8988T (cell line): ENCODE results near the gene CDON.

Source experiments
- DNase-seq: peaks from one replicate; pipeline ENCODE4 v3.0.0; 2011

The CDON gene

DNA sequence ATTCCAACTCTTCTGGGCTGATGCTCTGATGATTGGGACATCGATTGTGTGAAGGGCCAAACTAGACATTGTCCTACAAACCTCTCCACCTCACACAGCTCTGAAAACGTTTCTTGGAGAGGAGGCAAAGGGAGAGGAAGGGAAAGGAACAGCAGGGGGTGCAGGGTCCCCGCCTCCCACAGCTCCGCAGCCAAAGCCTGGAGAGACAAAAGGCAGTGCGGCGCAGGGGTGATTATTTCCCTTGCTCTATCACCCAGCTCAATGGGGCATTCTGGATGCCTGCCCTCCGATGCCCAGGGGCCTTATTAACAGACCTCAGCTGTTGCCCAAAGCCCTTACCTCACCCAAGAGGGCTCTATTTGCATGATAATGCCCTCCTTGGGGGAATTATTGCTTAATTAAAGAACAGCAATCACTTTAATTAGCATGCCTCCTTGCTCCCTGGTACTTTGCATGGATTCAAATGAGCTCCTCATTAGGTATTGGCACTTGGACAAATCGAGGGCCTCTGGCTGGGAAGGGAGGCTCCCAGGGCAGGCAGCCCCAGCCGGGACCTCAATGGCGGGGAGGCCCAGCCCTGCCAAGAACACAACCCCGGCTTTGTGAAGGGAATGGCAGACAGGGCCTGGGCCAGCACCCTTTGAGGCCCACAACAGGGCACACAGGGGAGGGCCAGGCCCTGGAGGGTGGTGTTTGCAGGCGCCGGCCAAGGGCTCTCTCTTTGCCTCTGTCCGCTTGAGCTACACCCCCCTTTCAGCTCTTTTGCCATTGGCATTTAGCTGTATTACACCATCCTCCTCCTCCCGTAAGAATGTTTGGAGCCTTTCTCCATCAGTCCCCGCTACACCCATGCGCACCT is 19.8 kb upstream of the CDON start:
- DNase-seq = no peak

DNA sequence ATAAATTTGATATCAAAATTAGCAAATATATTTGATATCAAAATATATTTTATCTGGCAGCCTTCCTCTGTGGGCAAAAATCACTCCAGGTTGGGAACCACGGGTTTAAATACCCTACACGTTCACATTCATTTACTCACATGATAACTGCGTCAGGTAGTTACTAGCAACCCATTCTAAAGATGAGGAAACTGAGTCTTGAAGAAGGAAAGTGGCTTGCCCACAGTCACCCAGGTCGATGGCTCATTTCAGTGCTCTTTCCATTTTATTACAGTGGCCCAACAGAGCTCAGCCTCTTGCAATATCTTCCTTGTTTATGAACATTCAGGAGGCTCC is 19.2 kb upstream of the CDON start:
- DNase-seq = no peak

- DNase-seq = no peak
These were observed 17.7 kb upstream of the CDON start for GRCh38 chr11:126080161-126080941.

DNA sequence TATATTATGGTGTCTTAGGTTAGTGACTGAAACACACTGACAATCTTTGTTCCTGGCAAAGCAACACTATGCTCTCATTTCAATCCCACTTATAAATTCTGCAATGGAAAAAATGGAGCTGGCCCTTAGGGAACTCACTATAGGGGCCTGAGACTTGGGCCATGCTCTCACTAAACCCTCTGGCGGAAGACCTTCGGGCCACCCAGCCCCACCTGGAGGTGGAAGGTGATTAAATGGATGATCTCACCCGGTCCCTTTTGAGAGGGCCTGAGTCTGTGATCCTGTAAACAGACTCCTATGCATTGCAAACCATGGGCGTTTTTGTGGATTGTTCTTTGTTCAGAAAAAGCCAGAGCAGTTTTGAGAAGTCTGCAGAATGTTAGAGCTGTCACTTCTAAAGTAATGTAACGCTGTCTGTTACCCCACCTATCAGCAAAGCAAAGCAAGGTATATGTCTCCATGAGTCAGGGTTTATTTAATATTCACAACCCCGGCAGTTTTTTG is 17.0 kb upstream of the CDON start:
- no peak for DNase-seq

- DNase-seq = no peak
These were observed 14.0 kb upstream of the CDON start for GRCh38 chr11:126076641-126077040.

- no peak for DNase-seq
These were observed 10.3 kb upstream of the CDON start for GRCh38 chr11:126072801-126073594.

DNA sequence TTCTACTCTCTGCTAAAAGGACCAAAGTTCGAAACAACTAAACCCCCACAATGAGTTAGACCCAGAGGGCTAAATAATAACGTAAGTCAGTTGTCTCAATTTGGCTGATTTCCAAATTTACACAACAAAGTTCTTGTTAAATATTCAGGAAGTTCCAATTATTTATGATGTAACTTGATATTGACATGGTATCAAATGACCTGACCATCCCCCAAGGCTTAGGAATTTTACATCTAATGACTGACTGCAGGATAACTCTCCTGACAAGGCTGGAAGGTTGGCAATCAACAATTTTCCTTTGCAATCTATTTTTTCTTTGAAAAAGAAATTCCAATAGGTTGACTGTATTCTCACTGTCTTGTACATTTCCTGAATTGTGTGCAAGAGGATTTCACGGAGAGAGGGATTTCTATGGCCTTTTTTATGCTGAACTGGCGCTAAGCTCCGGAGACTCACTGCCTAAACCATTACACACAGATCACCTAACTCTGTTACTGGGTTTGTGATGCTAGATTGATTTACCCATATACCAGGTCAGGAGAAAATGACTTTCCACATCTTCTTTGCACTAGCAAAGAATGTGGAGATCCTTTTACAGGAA is 9.6 kb upstream of the CDON start:
- DNase-seq = no peak

DNA sequence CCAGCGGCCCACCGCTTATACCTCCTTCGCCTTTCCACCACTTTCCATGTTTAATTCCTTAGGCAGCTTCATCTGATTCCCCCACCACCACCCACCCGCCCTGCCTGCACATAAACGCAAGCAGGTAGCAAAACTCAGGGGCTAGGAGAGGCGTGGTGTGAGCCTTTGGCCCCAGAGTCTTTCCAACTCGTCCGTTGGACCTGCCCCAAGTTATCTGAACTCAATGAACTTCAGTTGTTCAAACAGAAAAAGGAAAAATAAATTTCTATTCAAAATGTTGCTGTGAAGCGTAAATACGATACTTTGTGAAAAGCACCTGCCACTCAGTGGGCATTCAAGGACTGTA is 814 bp upstream of the CDON start:
- no peak for DNase-seq

GRCh38 chr11:126061707-126062678 is 673 bp downstream of the CDON start:
- DNase-seq = peak; percentile 62

DNA sequence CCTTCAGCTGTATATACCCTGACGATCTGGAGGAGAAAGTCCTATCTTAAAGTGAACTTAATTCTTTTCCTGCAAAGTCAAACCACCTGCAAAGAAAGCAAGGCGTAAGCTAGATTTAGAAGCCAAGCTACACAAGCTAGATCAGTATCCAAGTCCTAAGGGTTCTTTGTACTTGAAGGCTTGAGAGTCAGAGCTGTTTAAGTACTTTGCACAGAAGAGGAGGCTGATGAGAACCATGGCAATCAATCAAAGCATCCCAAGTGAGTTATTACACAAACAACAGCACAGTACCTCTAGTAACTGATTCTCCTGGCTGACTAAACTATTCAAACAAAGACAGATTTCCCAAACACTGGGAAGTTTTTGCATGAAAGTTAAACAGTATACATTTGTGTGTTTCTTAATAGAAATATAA is 1.9 kb downstream of the CDON start:
- DNase-seq = no peak

DNA sequence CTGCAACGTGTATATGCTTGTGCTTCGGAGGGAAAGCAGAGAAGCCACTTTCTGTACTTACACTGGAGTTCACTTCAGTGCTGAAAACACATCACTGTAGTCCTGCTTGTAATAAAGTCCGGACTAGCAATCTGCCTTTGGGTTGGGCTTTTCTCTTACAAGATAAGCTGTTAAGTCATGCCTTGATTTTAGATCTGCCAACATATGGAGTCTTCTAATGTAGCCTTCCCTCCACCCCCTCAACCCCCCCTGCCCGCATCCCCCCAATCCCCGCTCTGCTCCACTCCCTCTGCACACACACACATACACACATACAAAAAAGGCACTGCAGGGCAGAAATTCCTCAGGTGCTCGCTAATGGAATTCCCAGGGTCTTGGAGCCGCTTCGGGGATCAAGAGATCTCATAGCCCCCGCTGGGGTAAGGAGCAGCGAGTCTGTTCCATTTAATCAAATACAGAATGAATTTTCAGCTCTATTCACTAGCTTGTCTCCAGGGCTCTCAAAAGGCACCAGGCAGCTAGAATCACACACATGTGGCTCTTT is 3.4 kb downstream of the CDON start:
- DNase-seq = no peak

DNA sequence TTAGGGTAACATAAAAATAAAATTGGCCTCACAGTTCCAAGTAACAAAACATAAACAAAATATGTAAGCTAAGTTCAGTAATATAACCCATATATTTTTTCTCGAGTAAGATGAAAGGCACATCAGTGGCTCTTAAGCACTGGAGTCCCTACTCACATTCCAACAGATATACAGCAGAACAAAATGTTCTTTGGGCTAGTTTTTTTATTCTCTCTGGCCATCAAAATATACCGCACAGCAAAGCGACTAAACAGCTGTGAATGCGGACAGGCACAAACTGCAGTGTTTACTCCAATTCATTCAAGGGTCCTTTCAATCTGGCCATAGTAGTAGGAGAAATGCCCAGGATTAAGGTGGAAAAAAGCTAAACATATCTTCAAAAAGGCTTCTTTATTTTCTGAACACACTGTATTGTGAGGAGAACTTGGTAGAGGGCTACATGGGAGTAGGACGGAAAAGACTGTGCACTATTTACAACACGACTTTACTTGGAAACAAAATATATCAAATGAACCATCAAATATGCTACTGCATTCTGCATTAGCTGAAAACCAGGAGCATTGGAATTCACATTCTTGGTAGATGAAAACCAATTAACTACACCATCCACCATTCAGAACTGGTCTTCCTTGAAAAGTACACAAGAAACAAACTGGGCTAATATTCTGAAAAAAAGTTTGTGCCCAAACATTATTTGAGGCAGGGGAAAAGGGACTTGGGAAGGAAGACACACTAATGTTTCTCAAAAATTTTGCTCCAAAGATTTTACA is 4.4 kb downstream of the CDON start:
- DNase-seq = no peak

GRCh38 chr11:126054882-126055281 is 7.8 kb downstream of the CDON start:
- no peak for DNase-seq

DNA sequence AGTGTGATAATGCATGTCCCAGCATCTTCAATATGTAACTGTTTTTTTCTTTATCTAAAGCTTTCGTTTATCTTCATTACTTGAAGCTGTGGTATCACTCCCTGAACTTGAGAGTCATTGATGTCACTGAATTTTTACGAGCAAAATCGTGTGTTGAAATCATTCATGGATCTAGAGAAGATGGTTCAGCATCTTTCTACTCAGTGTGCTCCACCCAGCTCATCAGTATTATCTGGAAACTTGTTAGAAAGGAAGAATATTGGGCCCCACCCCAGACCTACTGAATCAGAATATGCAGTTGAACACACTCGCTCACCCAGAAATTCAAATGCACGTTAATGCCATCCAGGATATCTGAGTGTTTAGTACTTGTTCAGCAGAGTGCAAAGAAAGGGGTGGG is 8.3 kb downstream of the CDON start:
- no peak for DNase-seq

DNA sequence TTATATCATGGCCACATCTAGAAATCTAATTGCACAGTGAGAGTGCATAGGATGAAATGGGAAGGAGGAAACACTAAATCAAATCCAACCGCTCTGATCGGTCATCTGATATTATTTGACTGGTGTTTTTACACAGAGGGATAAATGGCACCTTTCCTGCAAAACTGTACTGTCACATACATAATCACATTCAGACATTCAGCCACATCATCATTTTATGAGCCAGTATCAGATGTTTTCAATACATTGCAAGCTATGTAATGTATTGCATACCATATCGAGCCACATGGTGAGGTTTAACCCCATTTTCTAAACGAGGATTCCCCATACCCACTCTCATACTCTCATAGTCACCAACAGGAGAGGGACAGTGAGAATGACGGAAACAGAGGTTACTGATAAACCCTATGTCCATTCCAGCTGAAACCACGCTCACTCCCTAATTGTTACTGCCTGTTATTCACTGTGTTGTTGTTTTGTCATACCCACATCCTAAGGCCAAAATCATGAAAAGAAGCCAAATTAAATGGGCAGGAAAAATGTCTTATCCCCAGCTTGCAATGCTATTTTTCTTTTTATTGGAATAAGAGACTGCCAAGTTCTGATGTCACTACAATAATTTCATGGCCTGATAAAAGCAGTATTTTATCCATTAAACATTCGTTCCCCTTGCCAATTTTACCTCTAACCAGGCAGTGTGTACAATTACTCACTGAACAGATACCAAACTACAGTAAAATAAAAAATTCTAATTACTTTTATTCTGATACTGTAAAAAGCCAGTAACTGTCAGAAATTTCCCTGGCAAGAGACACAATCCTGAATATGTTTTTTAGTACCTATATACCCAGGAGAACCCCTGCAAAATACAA is 9.0 kb downstream of the CDON start:
- DNase-seq = no peak

DNA sequence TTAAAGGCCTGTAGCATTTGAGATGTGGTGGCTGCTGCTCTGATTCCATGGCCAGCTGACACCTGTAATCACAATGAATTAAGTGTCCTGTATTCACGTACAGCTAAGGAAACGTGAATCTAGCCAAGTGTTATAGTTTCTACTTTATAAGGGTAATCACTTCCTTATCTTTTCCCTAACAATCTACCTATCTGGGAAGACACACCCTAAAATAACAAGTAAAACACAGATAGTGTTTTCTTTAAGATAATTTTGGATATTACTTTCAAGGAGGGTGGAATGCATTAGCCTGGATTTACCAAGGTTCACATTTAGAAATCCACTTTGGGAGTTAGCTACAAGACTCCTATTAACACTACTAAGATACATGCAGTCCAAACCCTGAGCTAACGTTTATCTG is 11.5 kb downstream of the CDON start:
- DNase-seq = no peak

DNA sequence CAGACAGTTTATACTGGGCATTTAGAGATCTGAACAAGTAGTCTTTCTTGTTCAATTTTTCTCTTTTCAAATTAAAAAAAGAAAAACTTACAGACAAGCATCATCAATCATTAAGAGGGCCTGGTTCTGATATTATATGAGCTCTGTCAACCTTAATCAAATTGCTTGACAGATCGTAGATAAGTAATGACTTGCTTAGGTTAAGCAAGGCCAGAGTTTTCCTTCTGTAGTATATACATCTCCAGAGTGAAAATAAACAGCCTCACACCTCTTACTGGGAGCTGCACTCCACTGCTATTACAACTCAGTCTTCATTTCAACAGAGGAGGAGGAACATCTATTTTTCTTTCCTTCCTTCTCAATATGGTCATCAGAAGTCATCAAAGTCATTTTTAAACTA is 13.5 kb downstream of the CDON start:
- no peak for DNase-seq

GRCh38 chr11:126048197-126048596 is 14.5 kb downstream of the CDON start:
- no peak for DNase-seq

DNA sequence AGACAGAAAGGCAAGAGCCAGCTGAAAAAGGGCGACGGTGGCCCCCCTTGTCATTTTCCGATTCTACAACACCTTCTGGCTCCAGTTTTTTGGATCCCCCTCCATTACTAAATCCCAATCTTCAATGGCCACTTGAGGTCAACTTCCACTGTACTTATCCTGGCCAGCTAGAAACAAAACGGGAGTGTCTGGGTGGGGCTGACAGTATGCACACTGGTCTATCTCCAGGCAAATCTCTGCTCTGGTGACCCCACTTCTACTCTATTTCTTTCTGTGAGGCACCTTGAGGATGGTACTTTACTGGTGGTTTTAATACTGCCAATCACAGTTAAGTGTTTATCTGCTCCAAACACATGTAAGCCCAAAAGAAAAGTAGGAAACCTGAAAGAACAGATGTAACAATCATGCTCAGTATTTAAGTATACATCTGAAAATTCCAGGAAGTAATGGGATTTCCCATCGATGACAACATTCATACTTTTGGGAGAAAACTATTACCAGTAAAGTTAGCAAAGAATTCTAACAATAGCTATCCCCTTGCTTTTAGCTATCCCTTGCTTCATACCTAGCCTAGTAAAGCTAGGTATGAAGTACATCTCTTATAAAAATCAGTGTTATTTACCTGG is 16.0 kb downstream of the CDON start:
- DNase-seq = no peak
